ENCODE results near the gene NPAS3.

- no peak for TF ChIP-seq CTCF (IDR thresholded peaks at IDR 0.05)
- no peak for TF ChIP-seq POLR2A (IDR thresholded peaks at IDR 0.05)
Measured at GRCh38 chr14:33194551-33194950, 255.9 kb downstream of the NPAS3 start.
